Ishikawa (cell line): ENCODE data around the gene ZNF414.

Experiments
- CEBPB ChIP-seq: IDR thresholded peaks from 2 replicates; pipeline ENCODE4 v1.6.1; 2012
- CREB1 ChIP-seq: IDR thresholded peaks from 2 replicates; pipeline ENCODE4 v1.6.1; 2012; ENCODE audit warnings: low read depth
- EGR1 ChIP-seq: IDR thresholded peaks from 2 replicates; pipeline ENCODE4 v1.6.1; 2012
- EP300 ChIP-seq: IDR thresholded peaks from 2 replicates; pipeline ENCODE4 v1.6.1; 2012; ENCODE audit warnings: borderline replicate concordance
- FOXM1 ChIP-seq: IDR thresholded peaks from 2 replicates; pipeline ENCODE4 v1.6.1; 2012; ENCODE audit warnings: low read depth, borderline replicate concordance
- NFIC ChIP-seq: IDR thresholded peaks from 2 replicates; pipeline ENCODE4 v1.6.1; 2012
- RAD21 ChIP-seq: IDR thresholded peaks from 2 replicates; pipeline ENCODE4 v1.6.1; 2012; ENCODE audit warnings: low read depth
- REST ChIP-seq: IDR thresholded peaks from 2 replicates; pipeline ENCODE4 v1.6.1; 2012; ENCODE audit warnings: low read depth, mild to moderate bottlenecking
- TAF1 ChIP-seq: IDR thresholded peaks from 2 replicates; pipeline ENCODE4 v1.6.1; 2012; ENCODE audit warnings: low read depth, mild to moderate bottlenecking
- TCF12 ChIP-seq: IDR thresholded peaks from 2 replicates; pipeline ENCODE4 v1.6.1; 2012; ENCODE audit warnings: low read depth
- TEAD4 ChIP-seq: IDR thresholded peaks from 2 replicates; pipeline ENCODE4 v1.6.1; 2012
- USF1 ChIP-seq: IDR thresholded peaks from 2 replicates; pipeline ENCODE4 v1.6.1; 2012
- YY1 ChIP-seq: IDR thresholded peaks from 2 replicates; pipeline ENCODE4 v1.6.1; 2012; ENCODE audit warnings: low read depth
- ZBTB7A ChIP-seq: IDR thresholded peaks from 2 replicates; pipeline ENCODE4 v1.6.1; 2012; ENCODE audit warnings: low read depth
- TF ChIP-seq, protein P1 (sequence below): IDR thresholded peaks from 2 replicates; pipeline ENCODE4 v1.6.1; 2012

The ZNF414 gene

GRCh38 chr19:8499048-8499833, 14.7 kb downstream of the ZNF414 start:
- TF ChIP-seq TEAD4 (no peak), TCF12 (no peak), REST (no peak), USF1 (no peak), ZBTB7A (no peak), CREB1 (no peak), RAD21 (no peak), NFIC (no peak), YY1 (no peak), TAF1 (no peak), FOXM1 (no peak), CEBPB (no peak), EGR1 (no peak), EP300 (no peak)
- TF ChIP-seq, protein P1, sequence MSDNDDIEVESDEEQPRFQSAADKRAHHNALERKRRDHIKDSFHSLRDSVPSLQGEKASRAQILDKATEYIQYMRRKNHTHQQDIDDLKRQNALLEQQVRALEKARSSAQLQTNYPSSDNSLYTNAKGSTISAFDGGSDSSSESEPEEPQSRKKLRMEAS = no peak

- TF ChIP-seq REST (no peak), RAD21 (no peak), YY1 (no peak), TAF1 (no peak), ZBTB7A (no peak), NFIC (no peak), TEAD4 (no peak), EGR1 (no peak), EP300 (no peak), USF1 (no peak), CREB1 (no peak), TCF12 (no peak), FOXM1 (no peak), CEBPB (no peak)
- TF ChIP-seq, protein P1 = no peak
Observed at GRCh38 chr19:8498295-8498694, 15.7 kb downstream of the ZNF414 start.

DNA sequence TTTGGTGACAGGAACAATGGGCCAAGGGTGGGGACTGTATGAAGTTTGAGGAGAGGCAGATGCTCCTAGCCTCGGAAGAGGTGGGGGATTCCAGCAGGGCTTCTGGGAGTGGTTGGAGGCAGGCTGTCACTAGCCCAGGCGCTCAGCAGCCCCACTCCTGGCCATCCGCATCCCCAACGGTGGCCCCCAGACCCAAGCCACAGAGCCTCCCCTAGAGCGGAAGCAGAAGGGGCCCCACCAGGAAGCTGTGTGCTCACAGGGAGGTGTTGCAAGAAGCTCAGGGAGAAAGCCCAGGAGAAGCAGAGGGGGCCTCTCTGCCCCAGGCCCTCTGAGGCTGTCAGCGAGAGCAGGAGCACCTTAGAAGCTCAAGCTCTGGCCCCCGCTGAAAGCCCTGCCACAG, 19.8 kb downstream of the ZNF414 start:
- TF ChIP-seq CEBPB (no peak), TAF1 (no peak), FOXM1 (no peak), YY1 (no peak), EP300 (no peak), USF1 (no peak), EGR1 (no peak), NFIC (no peak), ZBTB7A (no peak), RAD21 (no peak)

GRCh38 chr19:8491574-8491973, 22.4 kb downstream of the ZNF414 start:
- TF ChIP-seq TEAD4 = no peak

DNA sequence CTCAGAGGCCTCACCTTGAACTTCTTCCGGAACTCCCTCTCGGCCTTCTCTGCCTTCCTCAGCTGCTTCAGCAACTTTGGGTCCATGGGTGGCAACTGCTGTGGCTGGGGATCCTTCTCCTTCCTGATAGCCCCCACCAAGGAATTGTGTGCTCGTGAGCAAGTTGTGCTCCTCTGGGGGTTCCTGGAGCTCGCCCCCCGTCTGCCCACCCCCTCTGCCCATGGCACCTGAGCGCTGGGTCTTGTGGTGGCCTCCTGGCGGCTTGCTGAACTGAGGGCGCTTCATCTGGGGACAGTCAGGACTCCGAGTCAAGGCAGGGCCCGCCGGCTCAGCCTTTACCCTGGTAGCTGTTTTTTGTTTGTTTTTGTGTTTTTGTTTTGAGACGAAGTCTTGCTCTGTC, 23.1 kb downstream of the ZNF414 start:
- TF ChIP-seq YY1 = no peak
- TF ChIP-seq EP300 = no peak
- no peak for TF ChIP-seq TCF12
- no peak for TF ChIP-seq FOXM1
- TF ChIP-seq, protein P1 = no peak
- TF ChIP-seq NFIC = no peak
- no peak for TF ChIP-seq CEBPB
- TF ChIP-seq EGR1 = no peak
- TF ChIP-seq USF1 = no peak
- TF ChIP-seq ZBTB7A = no peak
- no peak for TF ChIP-seq TAF1
- no peak for TF ChIP-seq RAD21
